Neural progenitor cell (in vitro differentiated cells): ENCODE measurements around the gene CAMKMT. TPM values are rescaled to one million over a fixed set of nuclear protein-coding genes. Genes with fewer than 3 reads are reported as not detected.

ENCODE experiments used
- DNase-seq: peaks from one replicate; pipeline ENCODE4 v3.0.0-alpha.2; 2016; ENCODE audit warnings: low spot score
- H2AFZ ChIP-seq: fragments of 200-600 bp; sonication (generic); replicated peaks from 2 replicates; pipeline ENCODE4 v1.6.1; 2016; ENCODE audit warnings: antibody characterized with exemption
- H3F3A ChIP-seq: fragments of 200-600 bp; sonication (generic); 2 replicates; pipeline ENCODE4 v1.6.1; 2016; ENCODE audit warnings: antibody characterized with exemption, low read depth
- H3K27ac ChIP-seq: fragments of 200-600 bp; sonication (generic); 2 replicates; pipeline ENCODE4 v1.5.1; 2016; ENCODE audit warnings: mild to moderate bottlenecking
- H3K27me3 ChIP-seq: fragments of 200-600 bp; sonication (generic); 2 replicates; pipeline ENCODE4 v1.6.1; 2016; ENCODE audit warnings: mild to moderate bottlenecking, moderate library complexity
- H3K36me3 ChIP-seq: fragments of 200-600 bp; sonication (generic); 2 replicates; pipeline ENCODE4 v1.5.1; 2016
- H3K4me1 ChIP-seq: fragments of 200-600 bp; sonication (generic); 2 replicates; pipeline ENCODE4 v1.6.1; 2016; ENCODE audit warnings: mixed run types
- H3K4me2 ChIP-seq: fragments of 200-600 bp; sonication (generic); 2 replicates; pipeline ENCODE4 v1.6.1; 2016
- H3K4me3 ChIP-seq: fragments of 200-600 bp; sonication (generic); 2 replicates; pipeline ENCODE4 v1.5.1; 2016
- H3K79me2 ChIP-seq: fragments of 200-600 bp; sonication (generic); 2 replicates; pipeline ENCODE4 v1.6.1; 2016; ENCODE audit warnings: low read depth
- H3K9ac ChIP-seq: fragments of 200-600 bp; sonication (generic); 2 replicates; pipeline ENCODE4 v1.6.1; 2016
- H3K9me3 ChIP-seq: fragments of 200-600 bp; sonication (generic); 2 replicates; pipeline ENCODE4 v1.5.1; 2016; ENCODE audit warnings: low read depth
- H4K20me1 ChIP-seq: fragments of 200-600 bp; sonication (generic); 2 replicates; pipeline ENCODE4 v1.6.1; 2016; ENCODE audit warnings: low read depth
- H3K27ac Mint-ChIP-seq: 3 replicates; pipeline ENCODE4 v1.8.0; 2021; ENCODE audit warnings: mixed read lengths
- H3K27me3 Mint-ChIP-seq: 2 replicates; pipeline ENCODE4 v1.8.0; 2022; ENCODE audit warnings: low read depth, mild to moderate bottlenecking, inconsistent platforms, moderate library complexity, mixed read lengths; ENCODE audit not compliant: insufficient read depth
- H3K36me3 Mint-ChIP-seq: 3 replicates; pipeline ENCODE4 v1.8.0; 2021; ENCODE audit warnings: mixed read lengths
- H3K4me1 Mint-ChIP-seq: 3 replicates; pipeline ENCODE4 v1.8.0; 2021; ENCODE audit warnings: mixed read lengths
- H3K4me3 Mint-ChIP-seq: 3 replicates; pipeline ENCODE4 v1.8.0; 2021; ENCODE audit warnings: mild to moderate bottlenecking, moderate library complexity, mixed read lengths
- H3K9me3 Mint-ChIP-seq: 3 replicates; pipeline ENCODE4 v1.8.0; 2020; ENCODE audit warnings: mixed read lengths
- EZH2 ChIP-seq: fragments of 200-600 bp; sonication (generic); IDR thresholded peaks from 2 replicates; pipeline ENCODE4 v1.6.1; 2017; ENCODE audit warnings: antibody characterized with exemption, mild to moderate bottlenecking, moderate library complexity
- EZH2phosphoT487 ChIP-seq: fragments of 200-600 bp; sonication (generic); IDR thresholded peaks from 2 replicates; pipeline ENCODE4 v1.6.1; 2017; ENCODE audit warnings: antibody characterized with exemption
- total RNA-seq: library from RNA; depleted of rRNA; stranded (reverse); fragments of >200 nt; gene quantifications from 2 replicates; pipeline ENCODE4 v1.2.3, GENCODE V29; 2015; ENCODE audit warnings: low replicate concordance
- TF ChIP-seq, protein P1 (sequence below): fragments of 200-600 bp; sonication (generic); IDR thresholded peaks from 2 replicates; pipeline ENCODE4 v1.5.1; 2017; ENCODE audit warnings: antibody characterized with exemption, mild to moderate bottlenecking

Gene CAMKMT
- total RNA-seq, 1 donor from 2014 or later: 28.5 TPM

DNA sequence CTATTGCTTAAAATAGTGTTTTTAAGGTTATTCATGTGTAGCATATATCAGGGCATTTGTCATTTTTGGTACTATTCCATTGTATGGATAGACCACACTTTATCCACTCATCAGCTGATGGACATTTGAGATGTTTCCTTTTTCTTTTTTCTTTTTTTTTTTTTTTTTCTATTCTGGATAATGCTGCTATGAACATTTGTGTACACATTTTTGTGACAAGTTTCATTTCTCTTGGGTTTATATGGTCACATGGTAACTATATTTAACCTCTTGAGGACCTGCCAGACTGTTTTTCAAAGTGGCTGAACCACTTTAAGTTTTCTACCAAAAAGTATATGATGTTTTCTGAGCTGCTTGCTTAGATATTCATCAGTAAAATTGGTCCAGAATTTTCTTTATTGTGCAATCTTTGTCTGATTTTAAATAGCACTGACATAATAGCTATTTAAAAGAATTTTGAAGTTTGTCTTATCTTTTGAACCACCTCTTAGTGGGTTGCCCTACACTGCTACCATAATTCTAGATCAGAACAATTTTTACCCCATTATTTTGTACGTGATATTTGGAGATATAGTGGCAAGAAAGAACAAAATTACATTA lies 360.4 kb downstream of the CAMKMT start:
- TF ChIP-seq EZH2phosphoT487 (no peak), EZH2 (no peak)
- TF ChIP-seq, protein P1, sequence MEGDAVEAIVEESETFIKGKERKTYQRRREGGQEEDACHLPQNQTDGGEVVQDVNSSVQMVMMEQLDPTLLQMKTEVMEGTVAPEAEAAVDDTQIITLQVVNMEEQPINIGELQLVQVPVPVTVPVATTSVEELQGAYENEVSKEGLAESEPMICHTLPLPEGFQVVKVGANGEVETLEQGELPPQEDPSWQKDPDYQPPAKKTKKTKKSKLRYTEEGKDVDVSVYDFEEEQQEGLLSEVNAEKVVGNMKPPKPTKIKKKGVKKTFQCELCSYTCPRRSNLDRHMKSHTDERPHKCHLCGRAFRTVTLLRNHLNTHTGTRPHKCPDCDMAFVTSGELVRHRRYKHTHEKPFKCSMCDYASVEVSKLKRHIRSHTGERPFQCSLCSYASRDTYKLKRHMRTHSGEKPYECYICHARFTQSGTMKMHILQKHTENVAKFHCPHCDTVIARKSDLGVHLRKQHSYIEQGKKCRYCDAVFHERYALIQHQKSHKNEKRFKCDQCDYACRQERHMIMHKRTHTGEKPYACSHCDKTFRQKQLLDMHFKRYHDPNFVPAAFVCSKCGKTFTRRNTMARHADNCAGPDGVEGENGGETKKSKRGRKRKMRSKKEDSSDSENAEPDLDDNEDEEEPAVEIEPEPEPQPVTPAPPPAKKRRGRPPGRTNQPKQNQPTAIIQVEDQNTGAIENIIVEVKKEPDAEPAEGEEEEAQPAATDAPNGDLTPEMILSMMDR: no peak
- H3K36me3 ChIP-seq: no peaks in the 10 kb centered on the region

DNA sequence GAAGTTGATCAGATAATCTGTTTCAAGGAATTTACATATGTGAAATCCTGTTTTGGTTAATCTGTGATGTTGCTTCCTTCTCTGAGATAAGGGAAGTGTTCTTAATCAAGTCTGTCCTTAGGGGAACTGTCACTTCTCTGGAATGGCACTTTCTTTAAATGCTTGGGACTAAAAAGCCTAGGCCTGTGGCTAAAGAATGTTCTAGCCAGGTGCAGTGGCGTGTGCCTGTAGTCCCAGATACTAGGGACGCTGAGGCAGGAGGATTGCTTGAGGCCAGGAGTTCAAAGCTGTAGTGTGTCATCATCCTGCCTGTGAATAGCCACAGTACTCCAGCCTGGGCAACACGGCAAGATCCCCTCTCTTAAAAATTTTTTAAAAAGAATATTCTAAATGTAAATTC lies 362.2 kb downstream of the CAMKMT start:
- H4K20me1 ChIP-seq: no peaks in the 10 kb centered on the region
- Mint-ChIP-seq H3K36me3 (no peaks in the 10 kb centered on the region), H3K4me1 (no peaks in the 10 kb centered on the region), H3K4me3 (no peak overlapping the region), H3K27me3 (no peaks in the 10 kb centered on the region), H3K9me3 (peaks cover 5% of the 10 kb centered on the region), H3K27ac (no peak overlapping the region)
- H3K27me3 ChIP-seq: no peaks in the 10 kb centered on the region
- TF ChIP-seq, protein P1: no peak
- TF ChIP-seq EZH2phosphoT487 (no peak), EZH2 (no peak)
- H3K4me2 ChIP-seq: no peak overlapping the region
- peaks cover 13% of the 10 kb centered on the region for H3K4me1 ChIP-seq
- no peak overlapping the region for H3K27ac ChIP-seq
- H3K9ac ChIP-seq: no peak overlapping the region
- H3K9me3 ChIP-seq: no peaks in the 10 kb centered on the region
- no peak overlapping the region for H3K4me3 ChIP-seq
- H2AFZ ChIP-seq: no peak overlapping the region
- H3K36me3 ChIP-seq: no peaks in the 10 kb centered on the region
- no peak for DNase-seq
- H3K79me2 ChIP-seq: no peaks in the 10 kb centered on the region
- H3F3A ChIP-seq: peaks cover 10% of the 10 kb centered on the region

More for the DNA sequence above, 360.4 kb downstream of the CAMKMT start:
- no peak overlapping the region for H3K27ac ChIP-seq
- no peaks in the 10 kb centered on the region for H3K79me2 ChIP-seq
- H3K27me3 Mint-ChIP-seq: no peaks in the 10 kb centered on the region
- no peak overlapping the region for H3K27ac Mint-ChIP-seq
- H3K9ac ChIP-seq: no peak overlapping the region
- no peak for DNase-seq
- H3K4me3 ChIP-seq: no peak overlapping the region
- H3K9me3 Mint-ChIP-seq: peaks cover 3% of the 10 kb centered on the region
- peaks cover 13% of the 10 kb centered on the region for H3K4me1 ChIP-seq
- H3K4me2 ChIP-seq: no peak overlapping the region
- H3K27me3 ChIP-seq: no peaks in the 10 kb centered on the region
- no peaks in the 10 kb centered on the region for H3K36me3 Mint-ChIP-seq
- no peak overlapping the region for H3K4me3 Mint-ChIP-seq
- H3K9me3 ChIP-seq: no peaks in the 10 kb centered on the region
- H2AFZ ChIP-seq: no peak overlapping the region
- H3K4me1 Mint-ChIP-seq: no peaks in the 10 kb centered on the region
- H3F3A ChIP-seq: peaks cover 10% of the 10 kb centered on the region
- no peaks in the 10 kb centered on the region for H4K20me1 ChIP-seq

DNA sequence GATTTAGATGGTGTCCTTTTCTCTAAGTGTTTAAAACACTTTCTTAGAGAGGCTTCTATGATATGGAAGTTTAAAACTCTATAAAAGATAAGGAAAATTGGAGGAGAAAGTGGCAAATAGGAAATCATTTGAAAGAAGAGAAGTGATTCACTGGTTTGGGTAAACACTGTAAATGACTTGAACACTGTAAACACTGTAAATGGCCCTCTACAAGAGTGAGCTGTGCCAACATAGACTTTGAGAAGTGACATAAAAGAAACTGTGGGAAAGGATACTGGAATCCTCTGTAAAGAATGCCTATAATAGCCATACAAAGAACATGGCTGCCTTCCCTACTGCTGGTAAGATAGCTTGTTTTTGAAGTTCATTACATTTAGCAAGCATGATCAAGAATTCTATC lies 368.8 kb downstream of the CAMKMT start:
- H3K36me3 ChIP-seq: no peaks in the 10 kb centered on the region
- H4K20me1 ChIP-seq: no peaks in the 10 kb centered on the region
- TF ChIP-seq EZH2phosphoT487: no peak
- TF ChIP-seq, protein P1: no peak
- TF ChIP-seq EZH2: no peak
- no peaks in the 10 kb centered on the region for H3K4me1 Mint-ChIP-seq
- H3K9ac ChIP-seq: no peak overlapping the region
- DNase-seq: no peak
- H3K36me3 Mint-ChIP-seq: no peaks in the 10 kb centered on the region
- H3K4me1 ChIP-seq: peaks cover 9% of the 10 kb centered on the region
- no peaks in the 10 kb centered on the region for H3K27me3 Mint-ChIP-seq
- peaks cover 7% of the 10 kb centered on the region for H3F3A ChIP-seq
- H3K4me3 ChIP-seq: no peak overlapping the region
- no peaks in the 10 kb centered on the region for H3K79me2 ChIP-seq
- peaks cover 5% of the 10 kb centered on the region for H3K9me3 Mint-ChIP-seq
- no peak overlapping the region for H2AFZ ChIP-seq
- no peak overlapping the region for H3K27ac ChIP-seq
- H3K4me2 ChIP-seq: no peak overlapping the region
- no peaks in the 10 kb centered on the region for H3K27me3 ChIP-seq
- H3K4me3 Mint-ChIP-seq: no peak overlapping the region
- peaks cover 7% of the 10 kb centered on the region for H3K9me3 ChIP-seq
- no peak overlapping the region for H3K27ac Mint-ChIP-seq
